ENCODE measurements around the gene BDKRB2.

BDKRB2 gene

DNA sequence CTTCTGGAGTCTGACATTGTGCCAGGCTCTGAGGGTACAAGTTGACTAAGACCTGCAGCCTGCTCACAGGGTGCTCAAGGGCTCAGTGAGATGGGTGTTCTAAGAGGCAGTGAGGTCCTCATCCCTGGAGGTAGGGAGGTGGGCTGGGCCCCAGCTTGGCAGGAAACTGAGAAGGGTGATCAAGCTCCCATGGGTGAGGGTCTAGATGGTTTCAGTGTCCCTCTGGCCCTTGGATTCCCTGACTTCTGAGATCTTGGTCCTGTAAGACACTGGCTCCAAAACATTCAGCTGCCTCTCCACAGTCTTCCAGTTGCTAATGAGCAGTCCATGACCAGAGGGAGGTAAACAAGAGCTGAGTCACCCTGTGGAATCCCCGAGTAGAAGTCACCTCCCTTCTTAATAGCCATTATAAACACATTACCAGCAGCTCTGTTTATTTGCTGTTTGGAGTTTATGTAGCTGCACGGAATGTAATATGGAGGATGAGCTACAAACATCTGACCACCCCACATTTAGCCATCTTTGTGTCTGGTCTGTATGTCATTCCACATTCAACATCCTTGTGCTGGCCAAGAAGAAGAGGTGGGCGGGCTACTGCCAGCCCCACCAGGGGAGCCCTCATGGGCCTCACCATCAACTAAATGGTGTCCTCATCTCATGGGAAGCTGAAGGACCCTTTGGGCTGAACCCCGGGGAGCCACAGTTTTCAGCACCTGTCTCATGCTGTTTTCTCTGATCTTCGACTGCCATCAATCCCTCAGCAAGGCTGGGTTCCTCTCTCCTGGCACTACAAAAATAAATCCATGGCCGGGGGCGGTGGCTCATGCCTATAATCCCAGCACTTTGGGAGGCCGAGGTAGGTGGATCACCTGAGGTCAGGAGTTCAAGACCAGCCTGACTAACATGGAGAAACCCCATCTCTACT is 37.2 kb upstream of the BDKRB2 start:
- H3K4me1 Mint-ChIP-seq, result no peaks in the 10 kb centered on the region
- no peaks in the 10 kb centered on the region for H3K9me3 Mint-ChIP-seq
- H3K36me3 Mint-ChIP-seq, result no peaks in the 10 kb centered on the region
- H3K27ac Mint-ChIP-seq, result no peak overlapping the region
- H3K4me3 Mint-ChIP-seq, result no peak overlapping the region
- H3K27me3 Mint-ChIP-seq, result peaks cover 9% of the 10 kb centered on the region
- ATAC-seq (ENCODE audit: low read depth), result no peak
- DNase-seq (ENCODE audit: low spot score in 2 of 2), result no peak

DNA sequence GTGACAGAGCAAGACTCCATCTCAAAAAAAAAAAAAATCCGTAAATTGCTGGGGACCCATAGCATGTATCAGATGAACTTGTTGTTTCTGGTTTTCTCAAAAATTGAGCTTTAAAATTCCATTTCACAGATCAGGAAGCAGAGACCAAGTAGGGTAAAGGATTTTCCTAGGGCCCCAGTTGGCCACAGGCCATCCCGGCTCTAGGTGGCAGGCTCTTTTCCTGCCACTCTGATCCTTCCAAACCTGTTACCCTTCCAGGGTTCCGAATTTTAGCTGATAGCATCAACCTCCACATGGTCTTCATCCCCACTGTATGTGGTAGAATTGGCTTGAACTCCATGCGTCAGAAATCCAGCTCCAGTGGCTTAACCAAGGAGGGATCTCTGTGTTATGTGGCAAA is 36.1 kb upstream of the BDKRB2 start:
- DNase-seq (ENCODE audit: low spot score in 2 of 2), result no peak
- H3K27ac Mint-ChIP-seq, result no peak overlapping the region
- H3K4me1 Mint-ChIP-seq, result no peaks in the 10 kb centered on the region
- H3K36me3 Mint-ChIP-seq, result no peaks in the 10 kb centered on the region
- H3K4me3 Mint-ChIP-seq, result no peak overlapping the region
- H3K9me3 Mint-ChIP-seq, result no peaks in the 10 kb centered on the region
- ATAC-seq (ENCODE audit: low read depth), result no peak
- H3K27me3 Mint-ChIP-seq, result peaks cover 13% of the 10 kb centered on the region

DNA sequence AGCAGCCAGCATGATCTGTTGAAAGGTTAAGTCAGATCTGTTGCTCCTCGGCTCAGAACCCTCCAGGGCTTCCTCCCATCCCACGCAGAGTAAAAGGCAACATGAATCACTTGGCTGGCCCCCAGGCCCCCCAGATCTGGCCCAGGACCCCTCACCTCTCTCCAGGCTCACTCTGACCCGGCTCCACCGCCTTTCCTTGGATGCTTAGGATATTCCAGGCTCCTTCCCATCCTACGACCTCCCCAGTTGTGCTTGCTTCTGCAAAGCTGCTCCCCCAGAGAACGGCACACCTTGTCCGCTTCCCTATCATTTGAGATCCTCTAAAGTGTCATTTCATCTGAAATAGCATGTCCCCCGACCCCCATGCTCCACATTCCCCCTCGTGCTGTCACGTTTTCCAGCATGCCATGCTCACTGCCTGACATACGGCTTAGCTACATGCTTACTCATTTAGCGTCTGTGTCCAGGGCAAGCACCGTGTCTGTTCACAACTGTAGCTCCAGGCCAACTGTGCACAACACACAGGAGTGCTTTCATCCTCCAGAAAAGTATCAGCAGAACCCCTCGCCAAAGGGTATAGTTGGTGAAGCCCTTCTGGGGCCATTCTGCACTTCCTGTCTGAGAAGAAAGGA is 33.6 kb upstream of the BDKRB2 start:
- Mint-ChIP-seq H3K36me3 (no peaks in the 10 kb centered on the region), H3K4me3 (no peak overlapping the region), H3K4me1 (no peaks in the 10 kb centered on the region), H3K27ac (no peak overlapping the region), H3K27me3 (peaks cover 22% of the 10 kb centered on the region), H3K9me3 (no peaks in the 10 kb centered on the region)
- DNase-seq (ENCODE audit: low spot score in 2 of 2), result no peak
- no peak for ATAC-seq (ENCODE audit: low read depth)

DNA sequence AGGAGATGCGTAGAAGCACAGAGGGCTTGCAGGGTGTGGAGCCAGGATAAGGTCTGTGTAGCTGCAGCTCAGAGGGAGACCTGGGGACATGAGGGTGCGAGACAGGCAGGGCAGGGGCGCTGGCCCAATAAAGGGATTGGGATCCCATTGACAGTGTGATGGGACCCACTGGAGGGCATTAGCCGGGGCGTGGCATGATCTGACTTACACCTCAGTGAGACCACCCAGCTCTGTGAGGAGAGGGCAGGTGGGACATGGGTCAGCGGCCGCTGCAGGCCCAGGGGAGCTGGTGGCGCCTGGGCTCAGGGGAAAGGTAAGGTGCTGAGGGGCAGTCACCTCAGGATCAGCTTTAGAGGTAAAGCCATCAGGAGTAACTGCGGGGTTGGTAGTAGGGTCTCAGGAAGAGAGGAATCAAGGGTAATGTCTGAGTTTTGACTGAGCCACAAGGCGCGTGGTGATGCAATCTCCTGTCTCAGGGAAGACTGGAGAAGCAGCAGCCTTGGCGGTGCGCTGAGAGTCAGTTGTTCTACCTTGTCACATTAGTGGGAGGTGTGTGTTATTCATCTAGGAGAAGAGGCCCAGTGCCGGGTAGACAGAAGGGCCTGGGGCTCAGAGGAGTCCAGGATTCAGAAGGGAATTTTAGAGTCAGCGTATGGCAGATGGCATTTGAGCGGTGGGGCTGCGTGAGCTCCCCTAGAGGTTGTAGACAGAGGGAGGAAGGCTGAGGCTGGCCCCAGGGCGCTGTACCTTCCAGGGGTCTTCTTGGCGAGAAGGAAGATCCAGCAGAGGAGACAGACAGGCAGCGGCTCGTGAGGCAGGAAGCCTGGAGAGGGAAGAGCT is 30.8 kb upstream of the BDKRB2 start:
- Mint-ChIP-seq H3K9me3 (no peaks in the 10 kb centered on the region), H3K4me3 (no peak overlapping the region), H3K27me3 (peaks cover 24% of the 10 kb centered on the region), H3K27ac (no peak overlapping the region), H3K4me1 (no peaks in the 10 kb centered on the region), H3K36me3 (no peaks in the 10 kb centered on the region)
- DNase-seq (ENCODE audit: low spot score in 2 of 2), result no peak
- no peak for ATAC-seq (ENCODE audit: low read depth)

DNA sequence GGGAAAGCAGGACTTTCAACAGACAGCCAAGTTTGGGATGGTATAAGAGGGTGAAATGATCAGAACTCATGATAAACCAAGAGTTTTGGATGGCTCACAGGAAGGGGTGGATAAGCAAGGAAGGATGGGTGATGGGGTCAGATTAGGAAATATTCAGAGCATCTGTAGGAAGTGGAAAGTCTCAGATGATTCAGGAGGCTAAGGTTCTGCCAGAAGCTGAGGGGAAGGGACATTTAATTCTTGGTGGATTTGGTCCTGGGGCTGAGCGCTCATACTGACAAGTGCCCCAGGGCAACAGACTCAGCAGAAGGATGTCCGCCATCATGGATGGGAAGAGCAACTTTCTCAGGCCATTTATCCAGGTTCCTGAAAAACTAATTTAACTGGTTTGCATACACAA is 28.4 kb upstream of the BDKRB2 start:
- peaks cover 22% of the 10 kb centered on the region for H3K27me3 Mint-ChIP-seq
- peaks cover 3% of the 10 kb centered on the region for H3K4me1 Mint-ChIP-seq
- H3K9me3 Mint-ChIP-seq, result peaks cover 4% of the 10 kb centered on the region
- DNase-seq (ENCODE audit: low spot score in 2 of 2) (no peak), ATAC-seq (ENCODE audit: low read depth) (no peak)
- no peak overlapping the region for H3K4me3 Mint-ChIP-seq
- no peaks in the 10 kb centered on the region for H3K36me3 Mint-ChIP-seq
- no peak overlapping the region for H3K27ac Mint-ChIP-seq

DNA sequence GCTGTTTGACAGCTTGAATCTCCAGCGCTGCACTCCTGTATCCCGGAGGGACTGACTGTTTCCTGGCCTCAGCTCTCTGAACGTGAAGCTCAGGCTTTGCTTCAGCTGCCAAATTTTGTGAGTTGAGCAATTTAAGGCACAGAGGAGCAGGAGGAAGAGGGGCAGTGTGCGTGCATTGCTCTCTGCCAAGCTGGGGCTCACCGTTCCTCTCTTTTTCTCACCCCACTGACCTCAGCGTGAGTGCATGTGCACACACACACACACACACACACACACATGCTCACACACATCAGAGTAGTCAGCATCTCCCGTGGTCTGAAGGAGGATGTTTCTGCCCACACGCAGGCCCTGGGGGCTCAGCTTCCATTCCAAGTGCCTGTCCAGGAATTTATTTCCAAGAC is 27.8 kb upstream of the BDKRB2 start:
- H3K4me1 Mint-ChIP-seq, result peaks cover 3% of the 10 kb centered on the region
- H3K9me3 Mint-ChIP-seq, result peaks cover 4% of the 10 kb centered on the region
- no peak for DNase-seq (ENCODE audit: low spot score in 2 of 2)
- no peaks in the 10 kb centered on the region for H3K36me3 Mint-ChIP-seq
- H3K27me3 Mint-ChIP-seq, result peaks cover 22% of the 10 kb centered on the region
- no peak overlapping the region for H3K27ac Mint-ChIP-seq
- ATAC-seq (ENCODE audit: low read depth), result no peak
- H3K4me3 Mint-ChIP-seq, result no peak overlapping the region

DNA sequence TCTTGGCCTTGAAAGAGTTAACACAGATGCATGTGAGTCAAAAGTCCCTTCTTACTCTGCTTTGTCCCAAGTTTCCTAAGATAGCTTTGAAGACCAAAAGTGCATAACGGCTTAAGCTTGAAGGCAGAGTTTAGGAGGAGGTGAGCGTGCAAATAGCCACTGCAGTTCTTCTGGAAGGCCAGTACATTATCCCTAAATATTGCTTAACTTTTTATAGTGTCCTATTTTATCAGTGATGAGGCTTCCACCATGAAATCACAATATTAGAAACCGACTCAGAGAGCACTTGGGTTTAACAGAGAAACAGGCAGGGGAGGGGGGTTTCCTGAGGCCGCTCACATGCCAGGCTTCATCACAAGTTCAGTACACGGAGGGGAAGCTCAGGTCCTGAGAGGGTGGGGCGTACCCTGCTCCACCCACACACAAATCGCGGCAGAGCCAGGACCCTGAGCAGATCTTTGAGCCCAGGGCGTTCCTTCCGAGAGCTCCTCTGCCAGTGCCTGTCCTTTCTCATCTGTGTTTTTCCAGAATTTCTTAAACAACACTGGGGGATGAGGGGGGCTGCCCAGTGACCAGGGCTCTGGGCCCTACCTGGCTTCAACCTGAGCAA is 26.8 kb upstream of the BDKRB2 start:
- no peak for DNase-seq (ENCODE audit: low spot score in 2 of 2)
- no peak overlapping the region for H3K4me3 Mint-ChIP-seq
- peaks cover 4% of the 10 kb centered on the region for H3K9me3 Mint-ChIP-seq
- H3K36me3 Mint-ChIP-seq, result no peaks in the 10 kb centered on the region
- no peak for ATAC-seq (ENCODE audit: low read depth)
- peaks cover 3% of the 10 kb centered on the region for H3K4me1 Mint-ChIP-seq
- peaks cover 27% of the 10 kb centered on the region for H3K27me3 Mint-ChIP-seq
- H3K27ac Mint-ChIP-seq, result no peak overlapping the region

DNA sequence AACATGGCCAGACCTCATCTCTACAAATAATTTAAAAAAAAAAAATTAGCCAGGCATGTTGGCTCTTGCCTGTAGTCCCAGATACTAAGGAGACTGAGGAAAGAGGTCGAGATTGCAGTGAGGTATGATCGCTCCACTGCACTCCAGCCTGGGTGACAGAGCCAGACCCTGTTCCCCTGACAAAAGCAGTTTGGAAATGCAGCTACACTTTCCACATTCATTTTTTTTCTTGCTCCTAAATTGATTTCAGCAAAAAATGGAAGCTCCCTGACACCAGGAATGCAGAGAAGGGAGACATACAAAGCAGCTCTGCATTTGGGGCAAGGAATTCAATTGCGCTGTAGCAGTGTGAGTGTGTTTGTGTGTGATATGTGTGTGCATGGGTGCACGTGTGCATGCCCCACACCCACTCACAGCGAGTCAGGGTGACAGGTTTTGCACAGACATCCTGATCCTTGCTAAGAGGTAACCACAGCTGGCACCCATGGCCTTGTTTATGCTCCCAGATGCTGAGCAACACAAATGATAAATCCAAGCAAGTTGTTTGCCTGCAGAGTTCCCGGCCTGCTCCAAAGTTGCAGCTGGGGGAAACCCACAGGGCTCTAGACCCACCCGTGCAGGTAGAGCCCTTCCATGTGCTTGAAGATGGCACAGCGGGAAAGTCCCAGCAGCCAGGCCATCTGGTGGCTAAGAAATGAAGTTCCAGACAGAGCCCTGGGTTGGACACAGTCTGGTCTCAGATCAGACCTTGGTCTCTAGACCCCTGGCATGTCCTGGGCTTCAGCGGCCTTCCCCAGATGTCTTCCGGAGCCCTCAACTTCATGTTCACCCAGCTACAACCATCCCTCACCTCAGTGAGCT is 25.9 kb upstream of the BDKRB2 start:
- Mint-ChIP-seq H3K36me3 (no peaks in the 10 kb centered on the region), H3K27ac (no peak overlapping the region), H3K4me3 (no peak overlapping the region), H3K4me1 (peaks cover 3% of the 10 kb centered on the region), H3K27me3 (peaks cover 23% of the 10 kb centered on the region), H3K9me3 (peaks cover 4% of the 10 kb centered on the region)
- DNase-seq (ENCODE audit: low spot score in 2 of 2) (no peak), ATAC-seq (ENCODE audit: low read depth) (no peak)

DNA sequence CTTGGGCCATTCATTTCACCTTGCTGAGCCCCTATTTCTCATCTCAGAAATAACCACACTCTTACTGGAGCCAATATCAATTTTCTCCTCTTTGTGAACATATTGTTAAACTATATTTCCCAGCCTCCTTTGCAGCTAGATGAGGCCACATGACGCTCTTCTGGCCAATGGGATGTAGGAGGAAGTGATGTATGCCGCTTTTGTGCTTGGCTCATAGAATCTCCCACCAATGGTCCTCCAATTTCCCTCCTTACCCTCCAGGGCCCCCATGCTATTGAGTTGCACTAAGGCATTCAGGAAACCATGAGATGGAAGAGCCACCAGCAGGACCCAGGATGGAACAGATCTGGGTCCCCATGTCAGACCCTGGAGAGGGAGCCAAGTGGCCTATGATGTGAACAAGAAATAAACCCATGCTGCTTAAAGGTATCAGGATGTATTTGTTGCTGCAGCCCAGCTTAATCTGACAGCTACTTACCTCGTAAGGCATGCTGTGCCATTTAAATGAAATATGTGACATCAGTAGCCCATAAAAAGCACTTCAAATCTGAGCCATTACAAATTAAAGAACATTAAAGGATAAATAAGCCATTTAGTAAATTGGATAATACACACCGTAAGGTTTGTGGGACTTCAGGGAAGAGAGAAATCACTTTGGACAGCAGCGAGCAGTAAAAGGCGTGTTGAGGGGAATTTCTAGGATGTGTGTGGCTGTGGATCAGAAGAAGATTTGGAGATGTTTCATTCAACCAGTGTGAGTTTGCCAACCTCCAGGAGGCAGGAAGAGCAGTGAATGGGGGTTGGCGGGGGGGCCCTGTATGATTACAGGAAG is 24.4 kb upstream of the BDKRB2 start:
- peaks cover 17% of the 10 kb centered on the region for H3K27me3 Mint-ChIP-seq
- no peak overlapping the region for H3K27ac Mint-ChIP-seq
- H3K36me3 Mint-ChIP-seq, result no peaks in the 10 kb centered on the region
- peaks cover 4% of the 10 kb centered on the region for H3K9me3 Mint-ChIP-seq
- ATAC-seq (ENCODE audit: low read depth), result no peak
- no peak for DNase-seq (ENCODE audit: low spot score in 2 of 2)
- no peak overlapping the region for H3K4me3 Mint-ChIP-seq
- H3K4me1 Mint-ChIP-seq, result peaks cover 3% of the 10 kb centered on the region

DNA sequence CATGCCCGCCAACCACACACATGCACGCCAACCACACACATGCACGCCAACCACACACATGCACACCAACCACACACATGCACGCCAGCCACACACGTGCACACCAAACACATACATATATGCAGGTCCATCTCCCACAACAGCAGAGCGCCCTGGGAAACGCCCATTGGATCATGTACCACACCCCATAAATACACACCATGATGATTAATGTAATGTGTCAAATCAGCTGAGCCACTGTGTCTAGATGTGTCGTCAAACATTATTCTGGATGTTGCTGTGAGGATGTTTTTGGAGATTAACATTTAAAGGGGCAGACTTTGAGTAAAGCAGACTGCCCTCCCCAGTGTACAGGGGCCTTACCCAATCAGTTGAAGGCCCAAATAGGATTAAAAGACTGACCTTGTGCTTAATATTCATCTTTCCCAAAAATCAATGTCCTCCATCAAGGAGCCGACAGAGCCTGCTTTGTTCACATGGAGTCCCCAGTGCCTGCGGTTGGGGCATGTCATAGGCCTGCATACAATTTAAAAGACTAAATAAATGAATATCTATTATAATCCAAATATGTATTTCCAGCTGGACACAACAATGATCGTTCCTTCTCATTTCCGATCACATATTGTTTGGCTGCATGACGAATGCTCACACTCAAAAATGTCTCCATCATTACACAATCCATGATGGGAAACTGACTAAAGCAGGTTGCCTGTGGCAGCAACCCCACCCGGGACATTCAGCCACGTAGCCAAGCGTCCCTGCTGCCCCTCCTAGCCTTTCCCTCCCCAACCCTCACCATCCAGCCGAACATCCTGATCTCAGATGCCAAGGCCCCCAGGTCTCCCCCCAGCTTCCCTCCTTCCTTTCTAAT is 23.2 kb upstream of the BDKRB2 start:
- no peak overlapping the region for H3K27ac Mint-ChIP-seq
- H3K9me3 Mint-ChIP-seq, result peaks cover 4% of the 10 kb centered on the region
- H3K4me1 Mint-ChIP-seq, result peaks cover 3% of the 10 kb centered on the region
- peaks cover 12% of the 10 kb centered on the region for H3K27me3 Mint-ChIP-seq
- H3K36me3 Mint-ChIP-seq, result no peaks in the 10 kb centered on the region
- DNase-seq (ENCODE audit: low spot score in 2 of 2) (no peak), ATAC-seq (ENCODE audit: low read depth) (no peak)
- H3K4me3 Mint-ChIP-seq, result no peak overlapping the region

DNA sequence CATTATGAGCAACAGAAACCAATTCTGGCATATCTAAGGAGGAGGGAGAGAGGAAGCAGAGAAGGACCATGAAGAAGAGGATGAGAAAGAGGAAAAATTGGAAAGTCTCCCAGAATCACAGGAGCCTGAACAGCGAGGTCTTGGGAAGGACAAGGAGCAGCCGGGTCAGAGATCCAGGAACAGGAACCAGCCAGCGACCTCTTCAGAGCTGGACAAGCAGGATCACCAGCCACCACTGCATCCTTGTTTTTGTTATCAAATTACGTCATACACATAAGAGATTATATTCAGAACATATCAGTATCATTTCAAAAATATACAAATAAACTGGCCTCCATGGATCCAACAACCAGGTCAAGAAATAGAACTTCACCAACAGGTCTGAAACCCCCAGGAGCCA is 22.1 kb upstream of the BDKRB2 start:
- DNase-seq (ENCODE audit: low spot score in 2 of 2) (no peak), ATAC-seq (ENCODE audit: low read depth) (no peak)
- no peaks in the 10 kb centered on the region for H3K36me3 Mint-ChIP-seq
- H3K9me3 Mint-ChIP-seq, result peaks cover 4% of the 10 kb centered on the region
- no peak overlapping the region for H3K4me3 Mint-ChIP-seq
- peaks cover 15% of the 10 kb centered on the region for H3K27me3 Mint-ChIP-seq
- H3K4me1 Mint-ChIP-seq, result peaks cover 3% of the 10 kb centered on the region
- H3K27ac Mint-ChIP-seq, result no peak overlapping the region

DNA sequence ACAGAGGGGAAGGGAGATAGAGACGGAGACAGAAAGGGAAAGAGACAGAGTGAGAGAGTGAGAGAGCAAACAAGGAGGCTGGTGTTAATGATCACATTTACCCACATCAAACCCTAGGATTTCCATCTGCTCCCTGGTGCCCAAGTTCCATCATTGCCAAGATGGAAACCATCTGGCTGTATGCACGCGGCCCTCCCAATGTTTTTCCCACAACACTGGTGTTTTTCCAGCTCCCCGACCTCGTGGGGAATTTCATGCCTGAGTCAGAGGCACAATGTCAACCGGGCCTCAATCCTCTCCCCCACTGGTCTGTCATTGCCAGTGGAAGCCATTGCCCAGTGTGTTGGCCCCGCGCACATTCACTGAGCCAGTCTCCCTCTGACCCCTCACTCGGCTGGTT is 19.9 kb upstream of the BDKRB2 start:
- DNase-seq (ENCODE audit: low spot score in 2 of 2) (no peak), ATAC-seq (ENCODE audit: low read depth) (no peak)
- H3K27me3 Mint-ChIP-seq, result peaks cover 17% of the 10 kb centered on the region
- H3K36me3 Mint-ChIP-seq, result no peaks in the 10 kb centered on the region
- H3K4me3 Mint-ChIP-seq, result no peak overlapping the region
- no peak overlapping the region for H3K27ac Mint-ChIP-seq
- peaks cover 6% of the 10 kb centered on the region for H3K4me1 Mint-ChIP-seq
- peaks cover 4% of the 10 kb centered on the region for H3K9me3 Mint-ChIP-seq

Measured in memory B cell (primary cell).